Measurements from ENCODE around the gene PAX5.

The PAX5 gene

GRCh38 chr9:36962691-36963090, 71.4 kb downstream of the PAX5 start:
- in situ Hi-C loops (cut with HindIII; ENCODE audit: low sequenced_read_pairs): no loop called here

DNA sequence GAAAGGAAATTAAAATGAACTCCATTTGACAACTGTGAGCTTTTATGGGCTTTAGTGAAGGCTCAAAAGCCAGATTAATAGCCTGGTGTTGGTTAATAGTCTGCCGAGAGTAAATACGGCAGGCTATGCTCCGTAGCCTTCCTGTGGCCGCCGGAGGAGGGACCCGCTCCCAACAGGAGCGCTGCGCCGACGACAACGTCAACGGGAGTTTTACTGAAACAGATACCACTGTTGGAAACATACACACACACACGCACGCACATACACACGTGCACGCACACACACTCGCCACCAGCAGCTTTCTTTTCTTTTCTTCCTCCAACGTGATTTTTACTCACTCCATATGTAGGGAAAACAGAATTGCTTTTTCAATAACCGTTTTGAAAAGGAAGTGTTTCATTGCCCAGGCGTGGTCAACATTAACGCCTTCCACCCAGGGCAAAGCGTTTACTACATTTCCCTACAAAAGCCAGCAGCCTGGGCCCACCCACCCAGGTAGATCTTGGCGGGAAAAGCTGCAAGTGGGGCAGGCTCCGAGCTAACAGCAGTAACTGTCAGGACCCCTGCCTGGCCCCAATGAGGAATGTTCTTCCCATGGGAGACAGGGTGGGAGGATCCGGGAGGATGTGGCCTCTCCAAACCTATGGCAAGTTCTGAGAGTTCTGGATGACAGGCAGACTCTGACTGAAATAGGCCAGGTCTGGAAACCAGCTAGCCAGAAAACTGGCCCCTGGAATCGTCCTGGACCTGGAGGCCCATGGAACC, 72.3 kb downstream of the PAX5 start:
- in situ Hi-C loops (cut with HindIII; ENCODE audit: low sequenced_read_pairs): no loop called here

DNA sequence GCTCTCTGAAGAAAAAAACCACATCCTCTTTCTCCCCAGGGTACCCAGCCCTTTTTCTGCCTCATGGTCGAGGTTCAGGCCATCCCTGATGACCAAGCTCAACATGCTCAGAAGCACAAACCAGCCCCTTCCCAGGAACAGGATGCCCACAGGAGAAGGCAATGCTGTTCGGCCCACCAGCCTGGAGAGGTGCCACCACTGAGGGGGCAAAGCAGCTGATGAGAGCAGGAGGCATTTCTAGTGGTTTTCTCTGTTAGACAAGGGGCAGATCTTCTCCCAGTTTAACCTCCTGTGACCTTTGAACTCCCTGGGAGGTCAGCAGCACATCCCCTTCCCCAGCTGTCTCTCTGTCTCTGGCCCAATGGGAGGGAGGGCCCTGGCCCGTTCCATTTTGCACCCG, 73.0 kb downstream of the PAX5 start:
- in situ Hi-C loops (cut with HindIII; ENCODE audit: low sequenced_read_pairs): no loop called here

GRCh38 chr9:36960575-36960955, 73.5 kb downstream of the PAX5 start:
- in situ Hi-C loops (cut with HindIII; ENCODE audit: low sequenced_read_pairs): no loop called here

GRCh38 chr9:36959681-36960574, 74.1 kb downstream of the PAX5 start:
- in situ Hi-C loops (cut with HindIII; ENCODE audit: low sequenced_read_pairs): loop anchor here (5.0 kb wide), 1 partner anchor 58 kb away; no protein-coding TSS in a partner anchor

- in situ Hi-C loops (cut with HindIII; ENCODE audit: low sequenced_read_pairs): loop anchor here (5.0 kb wide), 1 partner anchor 55 kb away; no protein-coding TSS in a partner anchor
Measured at GRCh38 chr9:36956908-36957307, 77.2 kb downstream of the PAX5 start.

DNA sequence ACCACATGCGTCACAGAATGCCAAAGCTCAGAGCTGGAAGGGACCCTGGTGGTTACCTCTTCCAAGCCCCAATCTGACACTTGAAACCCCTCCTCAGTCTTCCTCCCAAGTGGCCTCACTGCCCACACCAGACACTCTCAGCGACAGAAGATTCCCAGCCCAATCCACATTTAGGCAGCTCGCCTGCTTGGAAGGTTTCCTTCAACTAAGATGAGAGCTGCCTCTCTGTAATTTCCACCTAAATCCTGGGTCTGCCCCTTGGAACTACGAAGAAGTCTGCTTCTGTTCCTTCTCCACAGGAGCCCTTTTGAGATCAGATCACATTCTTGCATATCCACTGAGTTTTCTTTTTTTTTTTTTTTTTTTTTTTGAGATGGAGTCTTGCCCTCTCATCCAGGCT, 83.7 kb downstream of the PAX5 start:
- in situ Hi-C loops (cut with HindIII; ENCODE audit: low sequenced_read_pairs): loop anchor here (5.0 kb wide), 1 partner anchor 83 kb away; no protein-coding TSS in a partner anchor

DNA sequence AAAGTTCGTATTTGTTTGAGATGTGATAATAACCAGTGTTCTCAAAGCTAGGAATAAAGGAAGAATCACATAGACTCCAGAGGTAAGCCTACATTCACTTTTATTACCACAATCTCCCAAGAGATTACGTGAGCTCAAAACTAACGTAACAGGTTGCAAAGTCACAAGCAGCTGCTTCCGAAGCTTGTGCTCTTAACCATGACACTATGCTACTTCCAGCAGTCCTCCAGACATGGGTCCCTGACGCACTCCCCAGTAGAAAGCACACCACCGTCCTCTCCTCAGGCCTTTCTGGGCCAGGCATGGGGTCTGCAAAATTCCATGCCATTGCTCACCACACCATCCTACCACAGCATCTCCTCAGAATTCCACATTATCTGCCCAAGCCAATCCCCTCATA, 84.6 kb downstream of the PAX5 start:
- in situ Hi-C loops (cut with HindIII; ENCODE audit: low sequenced_read_pairs): no loop called here

GRCh38 chr9:36948051-36948450, 86.0 kb downstream of the PAX5 start:
- in situ Hi-C loops (cut with HindIII; ENCODE audit: low sequenced_read_pairs): no loop called here

- in situ Hi-C loops (cut with HindIII; ENCODE audit: low sequenced_read_pairs): no loop called here
Measured at GRCh38 chr9:36946653-36947052, 87.4 kb downstream of the PAX5 start.

- in situ Hi-C loops (cut with HindIII; ENCODE audit: low sequenced_read_pairs): no loop called here
Measured at GRCh38 chr9:36945999-36946398, 88.1 kb downstream of the PAX5 start.

GRCh38 chr9:36942891-36943290, 91.2 kb downstream of the PAX5 start:
- in situ Hi-C loops (cut with HindIII; ENCODE audit: low sequenced_read_pairs): no loop called here

GRCh38 chr9:36941441-36941840, 92.6 kb downstream of the PAX5 start:
- in situ Hi-C loops (cut with HindIII; ENCODE audit: low sequenced_read_pairs): no loop called here

GRCh38 chr9:36940881-36941280, 93.2 kb downstream of the PAX5 start:
- in situ Hi-C loops (cut with HindIII; ENCODE audit: low sequenced_read_pairs): no loop called here

- in situ Hi-C loops (cut with HindIII; ENCODE audit: low sequenced_read_pairs): no loop called here
Measured at GRCh38 chr9:36940500-36940853, 93.6 kb downstream of the PAX5 start.

GRCh38 chr9:36939655-36940499, 94.2 kb downstream of the PAX5 start:
- in situ Hi-C loops (cut with HindIII; ENCODE audit: low sequenced_read_pairs): no loop called here

- in situ Hi-C loops (cut with HindIII; ENCODE audit: low sequenced_read_pairs): no loop called here
Measured at GRCh38 chr9:36939214-36939613, 94.9 kb downstream of the PAX5 start.

DNA sequence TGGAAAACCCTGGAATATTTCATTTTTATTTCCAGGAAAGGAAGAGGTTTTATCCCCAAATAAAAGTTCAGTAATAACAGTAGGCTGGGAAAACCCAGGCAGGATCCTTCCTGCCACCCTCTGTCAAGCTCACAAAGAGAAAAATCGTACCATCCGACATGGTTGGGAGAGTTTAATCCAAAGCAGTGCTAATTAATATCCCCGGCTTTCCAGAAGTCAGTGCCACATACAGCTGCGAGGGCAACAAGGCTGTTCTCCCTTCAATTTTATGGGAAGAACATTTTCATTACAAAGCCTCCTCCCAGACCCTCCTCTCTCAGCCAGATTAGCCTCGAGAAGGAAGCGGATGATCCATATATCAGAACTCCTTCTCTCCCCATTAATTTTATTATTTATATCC, 95.5 kb downstream of the PAX5 start:
- in situ Hi-C loops (cut with HindIII; ENCODE audit: low sequenced_read_pairs): no loop called here

GRCh38 chr9:36937951-36938350, 96.1 kb downstream of the PAX5 start:
- in situ Hi-C loops (cut with HindIII; ENCODE audit: low sequenced_read_pairs): no loop called here

DNA sequence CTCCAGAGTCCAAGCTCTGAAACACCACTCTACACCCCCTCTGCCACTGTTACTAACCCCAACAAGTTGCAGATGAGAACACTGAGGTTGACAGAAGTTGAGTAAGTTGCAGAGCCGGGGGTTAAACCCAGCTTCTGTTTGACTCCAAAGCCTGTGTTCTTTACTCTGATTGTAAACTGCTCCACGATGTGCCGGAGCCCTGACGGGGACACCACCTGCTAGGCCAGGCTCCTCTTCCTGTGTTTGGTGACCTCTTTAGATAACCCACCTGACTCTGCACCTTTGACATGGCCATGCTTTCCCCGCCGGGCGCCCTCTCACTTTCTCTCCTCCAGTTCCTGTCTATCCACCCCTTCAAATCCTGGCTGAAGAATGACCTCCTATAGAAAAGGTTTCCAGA, 96.7 kb downstream of the PAX5 start:
- in situ Hi-C loops (cut with HindIII; ENCODE audit: low sequenced_read_pairs): no loop called here

DNA sequence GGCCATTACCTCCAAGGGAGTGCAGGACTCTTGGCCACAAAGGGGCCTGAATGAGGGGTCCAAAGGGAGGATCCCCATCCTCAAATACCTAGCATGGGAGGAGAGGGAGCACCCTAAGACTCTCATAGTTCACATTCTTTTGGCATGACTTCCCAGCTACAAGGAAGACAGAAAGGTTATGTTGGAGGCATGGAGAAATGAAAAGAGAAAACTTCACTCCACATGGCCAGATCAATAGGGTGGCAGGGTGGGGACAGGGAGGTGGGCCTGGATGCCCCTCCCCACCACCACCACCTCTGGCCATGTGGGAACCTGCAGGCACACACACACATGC, 97.6 kb downstream of the PAX5 start:
- in situ Hi-C loops (cut with HindIII; ENCODE audit: low sequenced_read_pairs): no loop called here

Data from endothelial cell of hepatic sinusoid (primary cell).